ENCODE results near the gene SLC37A4.
"Not testable (repeated sequence)": the region's sequence is repeated elsewhere in the genome, so short reads cannot be mapped to it uniquely, and the experiment has no call there.

The SLC37A4 gene

GRCh38 chr11:119018074-119018938, 12.4 kb downstream of the SLC37A4 start, which contains the start of the genes RPS25 and TRAPPC4:
TSS of gene RPS25 (minus strand) at chr11:119018343. CDS start at chr11:119018284, 59 bp downstream.
TSS of gene TRAPPC4 (plus strand) at chr11:119018766. CDS start at chr11:119018796, 30 bp downstream.
- in situ Hi-C loops (cut with MboI; ENCODE audit: low sequenced_read_pairs) = no loop called here

GRCh38 chr11:119017377-119017776, 13.3 kb downstream of the SLC37A4 start:
- in situ Hi-C loops (cut with MboI; ENCODE audit: low sequenced_read_pairs) = not testable (repeated sequence)

GRCh38 chr11:119016216-119017009, 14.3 kb downstream of the SLC37A4 start:
- in situ Hi-C loops (cut with MboI; ENCODE audit: low sequenced_read_pairs) = no loop called here

GRCh38 chr11:119015054-119015611, 15.5 kb downstream of the SLC37A4 start:
- in situ Hi-C loops (cut with MboI; ENCODE audit: low sequenced_read_pairs) = no loop called here

- in situ Hi-C loops (cut with MboI; ENCODE audit: low sequenced_read_pairs) = no loop called here
Measured at GRCh38 chr11:119014209-119014924, 16.3 kb downstream of the SLC37A4 start.

GRCh38 chr11:119012629-119013170, 18.0 kb downstream of the SLC37A4 start:
- in situ Hi-C loops (cut with MboI; ENCODE audit: low sequenced_read_pairs) = no loop called here

GRCh38 chr11:119011476-119012053, 19.1 kb downstream of the SLC37A4 start:
- in situ Hi-C loops (cut with MboI; ENCODE audit: low sequenced_read_pairs) = no loop called here

GRCh38 chr11:119006656-119007055, 24.0 kb downstream of the SLC37A4 start:
- in situ Hi-C loops (cut with MboI; ENCODE audit: low sequenced_read_pairs) = no loop called here

GRCh38 chr11:119000906-119001305, 29.8 kb downstream of the SLC37A4 start:
- in situ Hi-C loops (cut with MboI; ENCODE audit: low sequenced_read_pairs) = no loop called here

GRCh38 chr11:118998822-118999221, 31.9 kb downstream of the SLC37A4 start:
- in situ Hi-C loops (cut with MboI; ENCODE audit: low sequenced_read_pairs) = no loop called here

- in situ Hi-C loops (cut with MboI; ENCODE audit: low sequenced_read_pairs) = no loop called here
Measured at GRCh38 chr11:118998388-118998717, 32.3 kb downstream of the SLC37A4 start.

GRCh38 chr11:118997627-118998387, 32.9 kb downstream of the SLC37A4 start, which contains the start of gene CENATAC:
TSS of gene CENATAC (plus strand) at chr11:118998138. CDS start at chr11:118998198, 60 bp downstream.
- in situ Hi-C loops (cut with MboI; ENCODE audit: low sequenced_read_pairs) = no loop called here

- in situ Hi-C loops (cut with MboI; ENCODE audit: low sequenced_read_pairs) = no loop called here
Measured at GRCh38 chr11:118996926-118997626, 33.6 kb downstream of the SLC37A4 start.

GRCh38 chr11:118991486-118992038, 39.1 kb downstream of the SLC37A4 start:
- in situ Hi-C loops (cut with MboI; ENCODE audit: low sequenced_read_pairs) = not testable (repeated sequence)

GRCh38 chr11:118988280-118988679, 42.4 kb downstream of the SLC37A4 start:
- in situ Hi-C loops (cut with MboI; ENCODE audit: low sequenced_read_pairs) = no loop called here

- in situ Hi-C loops (cut with MboI; ENCODE audit: low sequenced_read_pairs) = no loop called here
Measured at GRCh38 chr11:118984825-118985224, 45.9 kb downstream of the SLC37A4 start.

GRCh38 chr11:118984337-118984736, 46.3 kb downstream of the SLC37A4 start:
- in situ Hi-C loops (cut with MboI; ENCODE audit: low sequenced_read_pairs) = not testable (repeated sequence)

GRCh38 chr11:118980191-118980881, 50.3 kb downstream of the SLC37A4 start:
- in situ Hi-C loops (cut with MboI; ENCODE audit: low sequenced_read_pairs) = no loop called here
